ENCODE data around the gene ZMYND8.

Gene ZMYND8

DNA sequence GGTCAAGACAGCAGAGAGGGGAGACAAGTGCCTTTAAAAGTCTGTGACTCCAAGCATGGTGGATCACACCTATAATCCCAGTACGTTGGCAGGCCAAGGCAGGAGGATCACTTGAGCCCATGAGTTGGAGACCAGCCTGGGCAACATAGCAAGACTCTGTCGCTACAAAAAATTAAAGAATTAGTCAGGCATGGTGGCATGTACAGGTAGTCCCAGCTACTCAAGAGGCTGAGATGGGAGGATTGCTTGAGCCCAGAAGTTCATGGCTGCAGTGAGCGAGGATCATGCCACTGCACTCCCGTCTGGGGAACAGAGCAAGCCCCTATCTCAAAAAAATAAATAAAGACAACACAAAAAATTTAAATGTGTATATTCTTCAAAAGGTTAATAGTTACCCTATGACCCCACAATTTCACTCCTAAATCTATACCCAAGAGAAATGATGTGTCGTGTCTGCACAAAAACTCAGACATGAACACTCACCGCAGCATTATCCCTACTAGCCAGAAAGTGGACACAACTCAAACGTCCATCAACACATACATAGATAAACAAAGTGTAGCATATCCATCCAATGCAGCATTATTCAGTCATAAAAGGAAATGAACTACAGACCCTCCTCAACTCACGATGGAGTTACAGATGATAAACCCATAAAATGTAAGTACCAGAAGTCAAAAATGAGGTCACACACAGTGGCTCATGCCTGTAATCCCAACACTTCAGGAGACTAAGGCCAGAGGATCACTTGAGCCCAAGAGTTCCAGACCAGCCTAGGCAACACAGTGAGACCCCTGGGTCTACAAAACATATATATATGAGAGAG lies 23.9 kb downstream of the ZMYND8 start:
- DNase-seq (ENCODE audit: low spot score): no peak

DNA sequence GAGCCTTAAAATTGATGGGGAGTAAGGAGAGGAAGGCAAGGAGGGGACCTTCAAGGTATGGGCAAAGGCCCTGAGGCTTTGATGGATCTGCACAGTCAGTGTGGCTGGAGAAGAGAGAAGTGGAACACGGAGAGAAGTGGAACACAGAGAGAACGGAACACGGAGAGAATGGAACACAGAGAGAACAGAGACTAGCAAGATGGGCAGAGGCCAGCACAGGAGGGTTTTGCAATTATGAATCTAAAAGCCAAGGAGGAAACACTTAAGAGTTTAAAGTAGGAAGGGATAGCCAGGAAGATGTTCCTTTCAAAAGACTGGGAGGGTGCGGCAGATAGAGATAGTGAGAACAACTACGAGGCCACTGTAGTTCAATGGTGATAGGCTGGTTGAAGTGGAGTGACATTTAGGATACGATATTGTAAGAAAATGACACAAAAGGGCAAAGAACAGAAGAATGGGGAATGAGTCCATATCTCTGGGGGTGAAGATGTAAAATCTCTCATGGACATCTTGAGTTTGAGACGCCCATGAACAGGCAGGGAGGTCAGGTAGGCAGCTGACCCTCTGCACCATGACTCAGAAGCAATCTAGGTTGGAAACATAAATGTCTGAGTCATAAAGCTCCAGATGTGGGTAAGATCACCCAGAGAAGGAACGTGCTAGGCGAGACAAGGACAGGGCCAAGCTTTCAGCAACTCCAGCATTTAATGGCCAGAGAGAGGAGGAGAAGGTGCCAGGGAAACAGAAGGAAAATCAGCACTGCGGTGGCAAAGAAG lies 25.4 kb downstream of the ZMYND8 start:
- DNase-seq (ENCODE audit: low spot score): no peak

DNA sequence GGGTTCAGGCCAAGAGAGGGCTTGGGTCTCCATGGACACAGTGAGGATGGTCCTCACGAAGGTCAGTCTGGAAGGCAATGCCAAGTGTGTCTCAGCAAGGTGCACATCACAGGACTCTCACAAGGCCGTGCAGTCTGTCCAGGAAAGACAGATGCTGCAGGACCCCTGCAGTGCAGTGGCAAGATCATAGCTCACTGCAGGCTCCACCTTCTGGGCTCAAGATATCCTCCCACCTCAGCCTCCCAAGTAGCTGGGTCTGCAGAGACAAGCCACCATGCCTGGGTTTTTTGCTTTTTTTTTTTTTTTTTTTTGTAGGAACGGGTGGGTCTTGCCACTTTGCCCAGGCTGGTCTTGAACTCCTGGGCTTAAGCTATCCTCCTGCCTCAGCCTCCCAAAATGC lies 26.4 kb downstream of the ZMYND8 start:
- DNase-seq (ENCODE audit: low spot score): no peak

DNA sequence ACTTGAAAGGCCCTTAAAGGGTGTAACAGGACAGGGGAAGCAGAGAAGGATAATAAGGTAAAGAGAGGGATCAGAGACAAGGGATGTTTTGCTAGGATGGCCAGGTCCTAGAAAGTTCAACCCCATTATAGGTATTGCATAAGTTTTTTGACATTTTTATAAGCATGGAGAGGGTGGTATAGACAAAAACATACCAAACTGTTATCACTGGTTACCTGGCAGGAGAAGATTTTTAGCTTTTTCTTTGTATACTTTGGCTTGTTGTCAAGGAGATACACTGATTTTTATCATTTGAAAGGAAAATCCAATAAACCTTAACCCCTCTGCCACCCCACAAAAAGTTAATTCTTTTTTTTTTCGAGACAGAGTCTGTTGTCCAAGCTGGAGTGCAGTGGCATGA lies 28.4 kb downstream of the ZMYND8 start:
- no peak for DNase-seq (ENCODE audit: low spot score)

DNA sequence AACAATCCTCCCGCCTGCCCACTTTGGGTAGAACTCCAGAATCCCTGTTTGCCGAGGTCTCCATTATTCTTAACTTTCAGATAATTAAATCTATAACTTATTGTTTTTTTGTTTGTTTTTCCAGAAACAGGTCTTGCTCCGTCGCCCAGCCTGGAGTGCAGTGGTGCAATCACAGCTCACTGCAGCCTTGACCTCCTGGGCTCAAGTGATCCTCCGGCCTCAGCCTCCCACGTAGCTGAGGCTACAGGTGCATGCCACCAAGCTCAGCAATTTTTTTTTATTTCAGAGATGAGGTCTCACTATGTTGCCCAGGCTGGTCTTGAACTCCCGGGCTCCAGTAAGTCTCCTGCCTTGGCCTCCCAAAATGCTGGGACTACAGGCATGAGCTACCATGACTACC lies 28.8 kb downstream of the ZMYND8 start:
- DNase-seq (ENCODE audit: low spot score): no peak

DNA sequence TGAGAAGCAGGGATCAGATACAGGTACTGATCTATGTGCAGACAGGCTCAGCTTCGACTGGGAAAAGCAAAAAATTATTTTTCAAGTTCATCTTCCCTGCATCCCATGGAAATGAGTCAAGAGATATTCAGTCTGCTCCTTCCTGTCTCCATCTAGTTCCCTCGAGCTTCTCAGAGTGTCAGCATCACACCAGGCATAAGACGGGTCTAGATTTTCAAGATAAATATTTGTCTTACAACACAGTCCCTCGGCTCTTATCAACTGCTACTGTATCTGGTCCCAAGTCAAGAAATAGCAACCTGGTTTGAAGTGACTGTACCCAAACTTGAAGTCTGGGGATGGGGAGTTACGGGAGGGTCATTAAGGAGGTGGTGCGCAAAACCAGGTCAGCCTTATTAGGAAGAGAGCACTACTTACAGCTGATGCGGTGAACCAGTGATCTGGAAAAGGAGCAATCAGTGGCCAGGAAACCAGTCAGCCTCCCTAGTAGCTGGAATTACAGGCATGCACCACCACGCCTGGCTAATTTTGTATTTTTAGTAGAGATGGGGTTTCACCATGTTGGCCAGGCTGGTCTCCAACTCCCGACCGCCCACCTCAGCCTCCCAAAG lies 29.7 kb downstream of the ZMYND8 start:
- no peak for DNase-seq (ENCODE audit: low spot score)

DNA sequence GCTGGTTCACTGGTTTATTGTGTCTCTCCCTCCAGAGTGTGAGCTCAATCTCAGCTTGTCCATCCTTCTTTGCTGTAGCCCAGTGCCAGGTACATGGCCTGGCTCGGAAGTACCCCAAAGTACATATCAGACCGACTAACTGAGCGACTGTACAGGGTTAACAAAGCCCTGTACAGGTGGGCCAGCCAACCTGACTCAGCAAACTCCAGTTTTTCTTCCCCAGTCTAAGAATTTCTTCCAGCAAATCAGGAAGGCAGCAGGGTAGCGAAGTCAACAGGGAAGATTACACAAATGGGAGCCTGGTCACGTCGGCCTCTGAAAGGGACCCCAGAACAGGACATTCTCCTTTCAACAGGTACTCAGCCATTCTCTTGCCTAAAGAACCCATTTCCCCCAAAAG lies 31.3 kb downstream of the ZMYND8 start:
- no peak for DNase-seq (ENCODE audit: low spot score)

DNA sequence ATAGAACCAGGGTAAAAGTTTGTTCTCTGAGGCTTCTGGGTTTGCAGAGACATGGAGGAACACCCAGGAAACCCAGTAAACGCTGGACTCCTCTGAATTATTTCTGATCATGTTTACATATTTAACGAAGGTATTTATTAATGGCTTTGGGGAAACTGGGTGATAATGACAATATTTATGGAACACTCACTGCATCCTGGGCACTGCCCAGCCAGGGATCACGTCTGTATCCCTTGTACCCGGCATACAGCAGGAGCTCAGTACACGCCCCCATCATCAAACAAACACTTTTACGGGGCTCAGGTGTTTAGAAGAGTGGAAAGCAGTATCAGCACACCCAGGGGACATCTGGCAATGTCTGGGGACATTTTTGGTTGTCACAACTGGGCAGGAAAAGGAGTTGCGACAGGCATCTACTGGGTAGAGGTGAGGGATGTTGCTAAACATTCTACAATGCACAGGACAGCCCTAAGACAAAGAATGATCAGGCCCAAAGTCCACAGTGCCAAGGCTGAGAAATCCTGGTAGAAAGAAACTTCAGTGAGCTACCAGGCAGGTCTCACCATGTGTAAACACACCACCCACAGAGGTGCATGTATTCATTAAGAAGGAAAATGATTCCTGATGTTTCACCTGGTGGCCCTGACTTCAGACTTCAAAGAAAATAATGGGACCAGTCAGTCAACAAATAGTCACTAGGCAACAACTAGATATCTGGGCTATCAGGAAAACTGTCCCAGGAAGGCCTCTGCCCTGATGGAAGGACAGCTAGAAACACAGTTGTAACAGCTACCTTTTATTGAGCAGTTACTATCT lies 35.3 kb downstream of the ZMYND8 start:
- no peak for DNase-seq (ENCODE audit: low spot score)

DNA sequence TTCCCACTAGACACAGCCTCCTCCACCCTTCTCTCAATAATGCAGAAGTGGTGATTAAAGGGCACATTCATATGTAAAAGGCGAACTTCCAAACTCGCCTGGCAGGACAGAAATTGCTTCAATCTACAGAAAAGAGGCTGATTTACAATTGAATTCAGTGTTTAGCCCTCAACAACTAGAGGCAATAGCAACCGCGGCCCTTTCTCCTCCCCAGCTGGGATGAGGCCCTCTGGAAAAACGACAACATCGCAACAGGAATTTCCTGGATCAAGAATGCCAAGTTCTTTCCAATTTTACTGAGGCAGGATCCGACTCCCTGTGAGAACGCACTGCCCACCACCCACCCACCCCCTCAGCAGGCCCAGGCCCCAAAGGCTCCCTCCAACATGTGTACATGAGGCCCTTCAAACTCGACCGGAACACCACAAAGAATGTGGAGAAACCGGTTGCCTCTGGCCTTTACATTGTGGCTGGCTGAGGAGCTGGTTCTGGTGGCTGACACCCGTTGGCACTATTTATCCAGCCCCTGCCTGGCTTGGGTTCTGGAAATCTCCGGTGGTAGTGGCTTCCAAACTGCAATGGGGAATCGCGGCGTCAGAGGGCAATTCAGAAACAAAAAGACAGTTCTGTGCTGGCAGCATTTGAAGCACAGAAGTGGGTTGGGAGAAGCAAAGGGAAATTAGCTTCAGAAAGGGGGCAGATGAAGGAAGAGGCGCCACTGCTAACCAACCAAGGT lies 36.8 kb downstream of the ZMYND8 start:
- peak; percentile 81 for DNase-seq (ENCODE audit: low spot score)

DNA sequence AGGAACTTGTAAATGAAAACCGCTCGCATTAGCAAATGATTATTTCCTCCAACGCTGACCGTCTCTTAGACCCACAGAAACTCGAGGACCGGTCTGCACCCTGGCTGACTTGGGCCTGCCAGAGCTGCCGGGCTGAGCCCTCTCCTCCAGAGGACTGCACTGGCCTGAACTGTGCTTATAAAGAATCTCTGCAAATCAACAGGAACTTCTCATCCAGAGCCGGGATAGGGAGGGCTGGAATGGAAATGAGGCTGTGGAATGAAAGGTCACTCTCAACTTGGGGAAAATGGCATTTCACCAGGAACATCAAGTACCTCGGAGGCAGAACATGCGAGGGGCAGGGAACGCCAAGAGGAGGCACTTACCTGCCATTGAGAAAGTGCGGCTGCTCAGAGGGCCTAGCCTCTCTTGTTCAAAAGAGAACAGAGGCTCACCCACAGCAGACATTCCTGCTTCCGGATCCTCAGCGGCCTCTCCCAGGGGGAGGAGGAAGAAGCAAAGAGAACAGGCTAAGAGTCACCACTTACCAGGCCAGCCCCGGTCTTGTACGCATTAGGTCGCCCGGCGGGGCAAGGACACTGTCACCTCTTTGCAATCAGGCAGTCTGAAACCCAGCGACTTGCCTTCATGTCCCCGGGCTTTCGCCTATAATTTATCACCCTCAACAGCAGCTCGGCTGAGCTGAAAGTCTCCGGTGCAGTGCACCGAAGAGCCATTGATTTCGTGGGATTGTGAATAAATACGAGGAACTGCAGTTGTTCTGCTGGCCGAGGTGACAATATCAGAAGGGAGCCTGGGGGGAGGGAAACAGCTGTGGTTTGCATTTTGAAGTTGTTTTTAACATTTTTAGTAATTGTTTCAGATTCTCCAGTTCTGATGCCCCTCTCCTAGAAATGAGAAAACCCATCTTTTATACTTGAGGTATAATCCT lies 37.6 kb downstream of the ZMYND8 start:
- DNase-seq (ENCODE audit: low spot score): peak; percentile 74

DNA sequence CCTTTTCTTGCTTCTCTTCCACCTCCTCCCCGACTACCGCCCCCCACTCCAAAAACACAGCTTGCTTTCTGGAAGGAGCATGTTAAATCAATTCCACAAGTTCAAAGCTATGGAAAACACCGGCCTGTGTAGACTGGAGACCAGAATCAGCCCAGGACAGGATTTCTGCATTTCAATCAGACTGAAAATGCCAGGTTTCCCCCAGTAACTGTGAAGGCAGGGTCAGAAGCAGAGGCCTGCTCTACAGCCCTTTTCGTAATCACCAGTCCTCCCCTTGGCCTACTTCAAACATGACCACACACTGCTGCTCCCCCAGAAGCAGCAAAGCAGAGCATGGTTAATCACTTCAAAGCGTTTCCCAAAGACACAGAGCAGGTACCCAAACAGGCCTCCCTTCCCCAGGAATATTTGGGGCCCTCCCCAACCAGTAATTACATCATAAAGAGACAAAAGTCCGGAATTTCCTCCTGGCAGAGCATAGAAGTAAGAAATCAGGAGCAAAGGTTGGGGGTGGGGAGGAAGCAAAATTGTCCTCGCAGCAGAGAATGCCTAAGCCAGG lies 38.4 kb downstream of the ZMYND8 start:
- DNase-seq (ENCODE audit: low spot score): no peak

DNA sequence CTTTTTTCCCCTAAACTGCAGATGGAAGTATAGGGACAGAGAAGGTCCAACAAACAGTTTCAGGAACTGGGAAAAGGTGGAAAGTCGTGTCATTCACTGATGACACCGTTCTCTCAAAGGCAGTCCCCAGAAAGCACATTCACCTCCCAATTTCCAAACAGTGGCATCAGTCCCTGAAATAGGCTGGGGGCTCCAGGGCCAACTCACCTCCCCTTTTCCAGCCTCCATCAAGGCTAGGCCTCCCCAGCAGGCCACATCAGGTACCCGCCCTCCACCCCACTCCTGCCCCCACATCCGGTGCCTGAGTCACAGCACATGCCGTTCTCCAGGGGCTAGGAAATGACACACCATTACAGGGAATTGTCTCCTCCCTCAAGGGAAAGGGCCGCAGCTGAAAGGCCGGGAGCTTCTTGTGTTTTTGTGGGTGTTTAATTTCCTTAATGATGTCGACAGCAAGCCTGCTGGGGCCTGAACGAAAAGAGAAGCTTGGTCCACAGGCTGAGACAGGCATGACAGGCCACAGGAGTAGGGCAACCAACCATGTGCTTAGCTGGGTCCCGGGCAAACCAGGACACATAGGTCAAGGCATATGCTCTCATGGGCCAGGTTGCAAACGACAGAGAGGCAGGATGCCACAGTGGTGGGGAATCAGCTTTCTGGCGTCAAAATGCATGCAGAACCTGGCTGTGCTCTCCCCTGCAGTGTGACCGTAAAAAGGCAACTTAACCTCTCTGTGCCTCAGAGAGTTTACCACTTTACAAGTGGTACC lies 39.2 kb downstream of the ZMYND8 start:
- DNase-seq (ENCODE audit: low spot score): peak; percentile 59

DNA sequence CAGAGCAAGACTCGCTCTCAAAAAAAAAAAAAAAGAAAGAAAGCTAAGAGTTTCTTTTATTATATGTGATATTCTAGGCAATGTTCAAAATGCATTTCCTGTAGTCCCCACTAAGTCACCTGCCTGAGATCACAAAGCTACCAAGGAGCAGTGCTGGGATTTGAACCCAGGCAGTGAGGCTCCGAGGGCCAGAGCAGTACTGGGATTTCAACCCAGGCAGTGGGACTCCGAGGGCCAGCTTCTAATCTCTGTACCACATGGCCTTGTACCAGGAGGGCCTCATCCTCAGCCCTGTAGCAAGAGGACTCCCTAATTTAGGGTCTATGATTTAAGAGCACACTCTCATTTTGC lies 39.7 kb downstream of the ZMYND8 start:
- DNase-seq (ENCODE audit: low spot score): no peak

DNA sequence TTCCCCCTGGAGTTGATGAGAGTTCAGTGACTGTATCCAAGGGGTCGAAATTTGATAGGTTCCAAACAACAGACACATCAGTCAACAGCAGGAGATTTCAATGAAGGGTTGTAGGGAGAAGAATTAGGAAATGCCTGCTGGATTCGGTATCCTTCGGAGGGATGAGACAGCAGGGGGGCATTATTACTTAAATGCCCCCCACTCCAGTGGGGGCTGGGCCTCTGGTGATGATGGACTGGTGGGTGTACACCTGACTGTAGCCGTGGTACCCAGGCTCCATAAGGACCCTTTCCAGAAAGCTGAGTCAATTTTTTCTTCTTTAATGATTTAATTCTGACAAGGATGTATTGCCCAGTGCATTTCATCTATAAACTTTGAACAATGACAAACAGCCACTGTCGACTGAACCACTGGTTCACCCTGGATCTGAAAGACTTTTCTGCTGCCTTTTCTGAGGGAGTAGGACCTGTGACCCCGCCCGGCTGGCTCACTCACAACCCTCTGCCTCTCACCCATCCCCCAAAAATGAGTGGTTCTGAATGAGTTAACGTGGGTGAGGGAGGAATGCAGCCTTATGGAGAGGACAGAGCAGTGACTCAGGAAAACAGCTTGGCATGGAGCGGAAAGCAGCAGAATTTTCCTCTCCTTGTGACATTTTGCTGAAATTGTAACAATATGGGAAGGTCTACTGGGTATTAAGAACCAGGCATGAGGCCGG lies 41.0 kb downstream of the ZMYND8 start:
- DNase-seq (ENCODE audit: low spot score): no peak

DNA sequence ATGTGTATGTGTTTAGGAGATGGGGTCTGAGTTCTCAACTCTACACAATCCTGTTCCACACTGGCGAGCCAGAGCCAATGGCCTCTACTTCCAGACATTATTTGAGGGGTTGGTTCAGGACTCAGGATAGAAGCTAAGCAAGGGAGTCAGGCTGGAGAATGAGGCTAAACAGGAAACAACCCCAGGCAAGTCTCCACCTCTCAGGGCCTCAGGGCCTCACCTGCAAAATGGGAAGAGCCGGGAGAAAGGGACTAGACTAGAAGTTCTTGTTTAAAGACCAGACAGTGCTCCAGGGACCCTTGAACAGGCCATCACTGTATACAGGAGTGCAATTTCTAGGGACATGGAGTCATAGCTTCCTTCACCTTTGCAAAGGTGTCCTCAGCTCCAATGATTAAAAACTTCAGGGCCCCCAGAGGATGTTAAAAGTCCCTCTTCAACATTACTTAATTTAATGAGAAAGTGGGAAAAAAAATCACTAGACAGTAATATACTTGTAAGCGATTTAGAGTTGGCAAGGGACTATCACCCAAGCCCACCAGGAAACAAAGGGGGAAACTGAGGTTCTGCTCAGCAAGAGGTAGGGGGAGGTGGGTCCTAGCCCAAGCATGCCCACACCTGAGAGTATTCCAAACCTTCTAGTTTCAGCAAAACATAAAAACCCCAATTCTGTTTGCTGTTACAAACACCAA lies 41.7 kb downstream of the ZMYND8 start:
- DNase-seq (ENCODE audit: low spot score): no peak

DNA sequence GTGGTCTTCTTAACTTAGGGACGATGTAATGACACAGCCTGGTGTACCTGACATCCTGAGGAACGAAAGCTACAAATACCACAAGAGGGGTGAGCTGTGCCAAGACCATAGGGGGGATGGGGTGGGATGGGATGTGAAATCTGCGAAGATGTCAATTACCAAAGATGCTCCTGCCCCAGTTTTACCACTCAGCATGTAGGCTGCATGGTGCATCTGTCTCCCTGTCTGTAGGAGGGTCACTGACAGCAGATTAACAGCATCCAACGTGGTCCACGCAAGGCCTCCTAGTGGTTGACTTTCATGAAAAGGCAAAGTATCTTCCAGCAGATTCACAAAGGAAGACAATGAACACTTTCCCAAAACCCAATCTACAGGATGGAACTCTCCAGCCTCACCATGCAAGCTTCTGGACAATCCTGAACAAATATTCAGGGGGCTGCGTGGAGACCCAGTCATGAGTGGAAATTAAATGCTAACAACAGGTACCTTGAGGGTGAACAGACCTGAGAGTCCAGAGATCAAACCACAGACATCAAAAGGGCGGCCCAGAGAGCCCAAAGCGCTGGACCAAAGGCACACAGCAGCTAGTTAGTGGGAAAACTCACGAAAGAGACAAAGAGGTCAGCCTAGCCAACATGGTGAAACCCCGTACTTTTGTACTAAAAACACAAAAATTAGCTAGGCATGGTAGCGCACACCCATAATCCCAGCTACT lies 44.4 kb downstream of the ZMYND8 start:
- DNase-seq (ENCODE audit: low spot score): no peak

DNA sequence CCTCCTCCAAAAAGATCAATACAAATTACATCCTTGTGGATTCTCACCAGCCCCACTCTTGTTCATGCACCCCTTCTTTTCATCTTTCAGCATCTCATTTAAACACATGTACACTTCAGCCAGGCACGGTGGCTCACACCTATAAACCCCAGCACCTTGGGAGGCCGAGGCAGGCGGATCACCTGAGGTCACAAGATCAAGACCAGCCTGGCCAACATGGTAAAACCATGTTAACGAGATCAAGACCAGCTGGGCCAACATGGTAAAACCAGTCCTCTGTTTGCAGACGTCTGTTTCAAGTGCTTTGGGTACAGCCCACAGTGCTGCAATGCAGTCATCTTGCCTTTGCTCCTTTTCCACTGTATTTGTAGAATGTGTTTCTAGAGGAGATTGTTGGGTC lies 45.3 kb downstream of the ZMYND8 start:
- no peak for DNase-seq (ENCODE audit: low spot score)
